K562 (cell line): Measurements from ENCODE around the gene PHF21A. TPM values are rescaled to one million over a fixed set of nuclear protein-coding genes. Genes with fewer than 3 reads are reported as not detected.

ENCODE experiments used
- TRIM24 ChIP-seq, 2 experiments: fragments of 450-650 bp; IDR thresholded peaks; 2 replicates each; pipeline ENCODE4 v1.6.1; 2016
- polyA plus RNA-seq, 8 experiments: library from polyadenylated mRNA; depleted of rRNA in 4 of 8; stranded (reverse) in 5 of 8; unstranded in 3 of 8; fragments of >200 nt; fragmentation: Nextera tagmentation in 2 of 8; fragmentation: Illumina TruSeq in 1 of 8; extraction: Ambion mirVana in 2 of 8; extraction: Trizol in 1 of 8; gene quantifications; 2 replicates each; pipeline versions ENCODE4 v1.2.1 to v1.2.3, GENCODE V29; 2011 to 2014; ENCODE audit warnings: inconsistent platforms in 1 of 8, missing spikeins in 1 of 8
- total RNA-seq, 7 experiments: library from RNA; depleted of rRNA in 6 of 7; stranded (reverse); fragments of >200 nt in 6 of 7; fragmentation: Illumina TruSeq in 2 of 7; extraction: Trizol in 2 of 7; gene quantifications; 2 replicates each; pipeline versions ENCODE4 v1.2.1 to v1.2.3, GENCODE V29; 2011 to 2021; ENCODE audit warnings: low replicate concordance in 1 of 7
- TF ChIP-seq, protein P1 (sequence below), 2 experiments: fragments of 450-650 bp in 1 of 2; sonication (generic) in 1 of 2; formaldehyde crosslinking in 1 of 2; IDR thresholded peaks; 2 replicates each; pipeline versions ENCODE4 v1.7.1 to v1.9.0; 2016 to 2022; ENCODE audit warnings: inconsistent platforms in 1 of 2, mild to moderate bottlenecking in 1 of 2, missing genetic modification reagents in 1 of 2
- TF ChIP-seq, protein P2 (sequence below), 2 experiments: IDR thresholded peaks in 1 of 2; conservative IDR thresholded peaks in 1 of 2; 2 replicates each; pipeline ENCODE4 v1.6.1; 2016; ENCODE audit warnings: low read depth in 2 of 2, mild to moderate bottlenecking in 1 of 2, missing compliant biosample characterization in 1 of 2, missing genetic modification characterization in 1 of 2, moderate library complexity in 1 of 2
- TF ChIP-seq, protein P3 (sequence below): fragments of 450-650 bp; formaldehyde crosslinking; IDR thresholded peaks from 2 replicates; pipeline ENCODE4 v1.4.0; 2020; ENCODE audit warnings: mild to moderate bottlenecking, moderate library complexity
- TF ChIP-seq, protein P4 (sequence below): sonication (generic); formaldehyde crosslinking; IDR thresholded peaks from 2 replicates; pipeline ENCODE4 v1.8.0; 2023; ENCODE audit warnings: mild to moderate bottlenecking, missing genetic modification reagents

The PHF21A gene
- total and polyA plus RNA-seq, 9 of the 15 experiments (the other 6 are each of a cell fraction or from before 2014, with no cell fraction given) = 1.5 to 32.4 (median 10.7) TPM

DNA sequence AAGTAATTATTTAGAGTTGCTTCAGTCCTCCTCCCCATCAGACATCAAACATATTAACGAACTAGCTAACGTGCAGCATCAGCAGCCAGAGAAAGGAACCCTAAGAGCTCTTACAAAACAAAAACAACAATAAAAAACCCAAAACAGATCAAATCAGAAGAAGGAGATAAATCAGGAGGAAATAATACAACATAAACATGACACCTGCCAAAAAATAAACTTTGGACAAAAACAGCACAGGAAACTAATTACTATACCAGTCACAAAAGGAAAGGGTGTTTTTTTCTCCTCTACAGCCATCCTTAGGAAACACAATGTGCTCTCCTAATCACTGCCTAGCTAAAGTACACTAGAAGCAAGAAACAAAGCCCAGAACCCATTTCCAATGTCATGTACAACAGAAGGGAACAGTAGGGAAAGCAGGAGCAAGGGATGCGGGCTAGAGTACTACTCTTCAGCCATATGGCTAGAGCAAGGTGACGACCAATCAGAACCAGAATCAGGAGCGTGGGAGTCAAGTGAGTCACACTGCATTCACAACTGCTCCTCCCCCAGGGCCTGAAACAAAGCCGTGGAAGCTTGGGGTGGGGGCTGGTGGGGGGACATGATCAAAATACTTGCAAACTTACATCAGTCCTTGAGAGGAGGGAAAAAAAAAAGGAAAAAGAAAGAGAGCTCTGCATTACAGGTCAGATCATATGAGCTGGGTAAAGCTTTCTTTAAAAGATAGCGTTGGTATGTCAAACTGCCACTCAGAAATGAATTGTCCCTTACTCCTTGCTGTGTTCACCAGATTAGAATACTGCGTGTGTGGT is 138.4 kb downstream of the PHF21A start (continued):
- TF ChIP-seq, protein P1, sequence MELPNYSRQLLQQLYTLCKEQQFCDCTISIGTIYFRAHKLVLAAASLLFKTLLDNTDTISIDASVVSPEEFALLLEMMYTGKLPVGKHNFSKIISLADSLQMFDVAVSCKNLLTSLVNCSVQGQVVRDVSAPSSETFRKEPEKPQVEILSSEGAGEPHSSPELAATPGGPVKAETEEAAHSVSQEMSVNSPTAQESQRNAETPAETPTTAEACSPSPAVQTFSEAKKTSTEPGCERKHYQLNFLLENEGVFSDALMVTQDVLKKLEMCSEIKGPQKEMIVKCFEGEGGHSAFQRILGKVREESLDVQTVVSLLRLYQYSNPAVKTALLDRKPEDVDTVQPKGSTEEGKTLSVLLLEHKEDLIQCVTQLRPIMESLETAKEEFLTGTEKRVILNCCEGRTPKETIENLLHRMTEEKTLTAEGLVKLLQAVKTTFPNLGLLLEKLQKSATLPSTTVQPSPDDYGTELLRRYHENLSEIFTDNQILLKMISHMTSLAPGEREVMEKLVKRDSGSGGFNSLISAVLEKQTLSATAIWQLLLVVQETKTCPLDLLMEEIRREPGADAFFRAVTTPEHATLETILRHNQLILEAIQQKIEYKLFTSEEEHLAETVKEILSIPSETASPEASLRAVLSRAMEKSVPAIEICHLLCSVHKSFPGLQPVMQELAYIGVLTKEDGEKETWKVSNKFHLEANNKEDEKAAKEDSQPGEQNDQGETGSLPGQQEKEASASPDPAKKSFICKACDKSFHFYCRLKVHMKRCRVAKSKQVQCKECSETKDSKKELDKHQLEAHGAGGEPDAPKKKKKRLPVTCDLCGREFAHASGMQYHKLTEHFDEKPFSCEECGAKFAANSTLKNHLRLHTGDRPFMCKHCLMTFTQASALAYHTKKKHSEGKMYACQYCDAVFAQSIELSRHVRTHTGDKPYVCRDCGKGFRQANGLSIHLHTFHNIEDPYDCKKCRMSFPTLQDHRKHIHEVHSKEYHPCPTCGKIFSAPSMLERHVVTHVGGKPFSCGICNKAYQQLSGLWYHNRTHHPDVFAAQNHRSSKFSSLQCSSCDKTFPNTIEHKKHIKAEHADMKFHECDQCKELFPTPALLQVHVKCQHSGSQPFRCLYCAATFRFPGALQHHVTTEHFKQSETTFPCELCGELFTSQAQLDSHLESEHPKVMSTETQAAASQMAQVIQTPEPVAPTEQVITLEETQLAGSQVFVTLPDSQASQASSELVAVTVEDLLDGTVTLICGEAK (IDR thresholded peaks at IDR 0.05) = no peak
- TF ChIP-seq, protein P1 (CRISPR knock-in tag; IDR thresholded peaks at IDR 0.05) = no peak
- TF ChIP-seq, protein P2, sequence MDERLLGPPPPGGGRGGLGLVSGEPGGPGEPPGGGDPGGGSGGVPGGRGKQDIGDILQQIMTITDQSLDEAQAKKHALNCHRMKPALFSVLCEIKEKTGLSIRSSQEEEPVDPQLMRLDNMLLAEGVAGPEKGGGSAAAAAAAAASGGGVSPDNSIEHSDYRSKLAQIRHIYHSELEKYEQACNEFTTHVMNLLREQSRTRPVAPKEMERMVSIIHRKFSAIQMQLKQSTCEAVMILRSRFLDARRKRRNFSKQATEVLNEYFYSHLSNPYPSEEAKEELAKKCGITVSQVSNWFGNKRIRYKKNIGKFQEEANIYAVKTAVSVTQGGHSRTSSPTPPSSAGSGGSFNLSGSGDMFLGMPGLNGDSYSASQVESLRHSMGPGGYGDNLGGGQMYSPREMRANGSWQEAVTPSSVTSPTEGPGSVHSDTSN (CRISPR knock-in tag; IDR thresholded peaks at IDR 0.05; ENCODE audit: low read depth) = peak; percentile 56
- TF ChIP-seq, protein P2 (tag; conservative IDR thresholded peaks at IDR 0.05; ENCODE audit: low read depth) = peak; percentile 82
- TF ChIP-seq, protein P3, sequence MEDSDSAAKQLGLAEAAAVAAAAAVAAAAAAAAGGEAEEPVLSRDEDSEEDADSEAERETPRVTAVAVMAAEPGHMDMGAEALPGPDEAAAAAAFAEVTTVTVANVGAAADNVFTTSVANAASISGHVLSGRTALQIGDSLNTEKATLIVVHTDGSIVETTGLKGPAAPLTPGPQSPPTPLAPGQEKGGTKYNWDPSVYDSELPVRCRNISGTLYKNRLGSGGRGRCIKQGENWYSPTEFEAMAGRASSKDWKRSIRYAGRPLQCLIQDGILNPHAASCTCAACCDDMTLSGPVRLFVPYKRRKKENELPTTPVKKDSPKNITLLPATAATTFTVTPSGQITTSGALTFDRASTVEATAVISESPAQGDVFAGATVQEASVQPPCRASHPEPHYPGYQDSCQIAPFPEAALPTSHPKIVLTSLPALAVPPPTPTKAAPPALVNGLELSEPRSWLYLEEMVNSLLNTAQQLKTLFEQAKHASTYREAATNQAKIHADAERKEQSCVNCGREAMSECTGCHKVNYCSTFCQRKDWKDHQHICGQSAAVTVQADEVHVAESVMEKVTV = no peak
- peak; percentile 66 to 75; a peak in 2 of 4 replicates for TF ChIP-seq TRIM24 (IDR thresholded peaks at IDR 0.05)
- TF ChIP-seq, protein P4, sequence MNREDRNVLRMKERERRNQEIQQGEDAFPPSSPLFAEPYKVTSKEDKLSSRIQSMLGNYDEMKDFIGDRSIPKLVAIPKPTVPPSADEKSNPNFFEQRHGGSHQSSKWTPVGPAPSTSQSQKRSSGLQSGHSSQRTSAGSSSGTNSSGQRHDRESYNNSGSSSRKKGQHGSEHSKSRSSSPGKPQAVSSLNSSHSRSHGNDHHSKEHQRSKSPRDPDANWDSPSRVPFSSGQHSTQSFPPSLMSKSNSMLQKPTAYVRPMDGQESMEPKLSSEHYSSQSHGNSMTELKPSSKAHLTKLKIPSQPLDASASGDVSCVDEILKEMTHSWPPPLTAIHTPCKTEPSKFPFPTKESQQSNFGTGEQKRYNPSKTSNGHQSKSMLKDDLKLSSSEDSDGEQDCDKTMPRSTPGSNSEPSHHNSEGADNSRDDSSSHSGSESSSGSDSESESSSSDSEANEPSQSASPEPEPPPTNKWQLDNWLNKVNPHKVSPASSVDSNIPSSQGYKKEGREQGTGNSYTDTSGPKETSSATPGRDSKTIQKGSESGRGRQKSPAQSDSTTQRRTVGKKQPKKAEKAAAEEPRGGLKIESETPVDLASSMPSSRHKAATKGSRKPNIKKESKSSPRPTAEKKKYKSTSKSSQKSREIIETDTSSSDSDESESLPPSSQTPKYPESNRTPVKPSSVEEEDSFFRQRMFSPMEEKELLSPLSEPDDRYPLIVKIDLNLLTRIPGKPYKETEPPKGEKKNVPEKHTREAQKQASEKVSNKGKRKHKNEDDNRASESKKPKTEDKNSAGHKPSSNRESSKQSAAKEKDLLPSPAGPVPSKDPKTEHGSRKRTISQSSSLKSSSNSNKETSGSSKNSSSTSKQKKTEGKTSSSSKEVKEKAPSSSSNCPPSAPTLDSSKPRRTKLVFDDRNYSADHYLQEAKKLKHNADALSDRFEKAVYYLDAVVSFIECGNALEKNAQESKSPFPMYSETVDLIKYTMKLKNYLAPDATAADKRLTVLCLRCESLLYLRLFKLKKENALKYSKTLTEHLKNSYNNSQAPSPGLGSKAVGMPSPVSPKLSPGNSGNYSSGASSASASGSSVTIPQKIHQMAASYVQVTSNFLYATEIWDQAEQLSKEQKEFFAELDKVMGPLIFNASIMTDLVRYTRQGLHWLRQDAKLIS = no peak
